Measurements from ENCODE around the gene SLC35D2.

The SLC35D2 gene

GRCh38 chr9:96383165-96383942 is at the start of gene SLC35D2:
TSS of gene SLC35D2 (minus strand) at chr9:96383711. CDS start at chr9:96383634, 77 bp downstream.
- DNase-seq (ENCODE audit: insufficient read length, low spot score) (peak; percentile 62), FAIRE-seq (no peak)

DNA sequence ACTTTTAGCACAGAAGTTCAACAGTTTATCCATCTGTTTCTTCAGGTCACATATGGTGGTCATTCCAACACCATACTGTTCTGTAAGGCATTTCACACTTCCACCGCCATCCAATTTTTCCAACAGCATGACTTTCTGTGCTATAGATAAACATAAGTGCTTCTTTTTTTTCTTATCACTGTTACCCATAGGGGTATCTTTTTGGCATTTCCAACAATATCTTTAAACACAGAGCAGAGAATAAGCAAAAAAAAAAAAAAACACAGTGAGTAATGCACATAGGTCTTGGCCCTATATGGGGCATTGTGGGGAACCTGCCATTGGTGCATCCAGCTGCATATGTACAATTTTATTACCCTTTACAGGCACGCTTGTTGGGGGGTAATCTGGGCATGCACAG is 46.9 kb upstream of the SLC35D2 start:
- no peak for FAIRE-seq
- no peak for DNase-seq (ENCODE audit: insufficient read length, low spot score)

DNA sequence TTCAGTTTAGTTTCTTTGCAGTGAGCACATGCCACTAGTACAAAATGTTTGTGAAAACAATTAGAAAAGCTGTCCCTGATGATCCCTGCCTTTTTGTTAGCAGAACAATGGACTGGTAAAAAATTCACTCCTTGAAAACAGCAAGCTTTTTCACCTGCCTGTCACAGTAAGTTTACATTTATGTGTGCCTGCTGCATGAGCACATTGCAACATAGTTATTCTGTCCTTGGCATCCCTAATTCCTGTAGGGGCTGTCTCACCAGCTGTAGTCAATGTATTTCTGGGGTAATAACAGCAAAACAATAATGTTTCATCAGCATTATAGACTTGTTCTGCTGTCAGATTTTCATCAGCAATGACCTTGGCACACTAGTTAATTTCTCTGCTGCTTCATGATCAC is 46.2 kb upstream of the SLC35D2 start:
- DNase-seq (ENCODE audit: insufficient read length, low spot score), result no peak
- no peak for FAIRE-seq

DNA sequence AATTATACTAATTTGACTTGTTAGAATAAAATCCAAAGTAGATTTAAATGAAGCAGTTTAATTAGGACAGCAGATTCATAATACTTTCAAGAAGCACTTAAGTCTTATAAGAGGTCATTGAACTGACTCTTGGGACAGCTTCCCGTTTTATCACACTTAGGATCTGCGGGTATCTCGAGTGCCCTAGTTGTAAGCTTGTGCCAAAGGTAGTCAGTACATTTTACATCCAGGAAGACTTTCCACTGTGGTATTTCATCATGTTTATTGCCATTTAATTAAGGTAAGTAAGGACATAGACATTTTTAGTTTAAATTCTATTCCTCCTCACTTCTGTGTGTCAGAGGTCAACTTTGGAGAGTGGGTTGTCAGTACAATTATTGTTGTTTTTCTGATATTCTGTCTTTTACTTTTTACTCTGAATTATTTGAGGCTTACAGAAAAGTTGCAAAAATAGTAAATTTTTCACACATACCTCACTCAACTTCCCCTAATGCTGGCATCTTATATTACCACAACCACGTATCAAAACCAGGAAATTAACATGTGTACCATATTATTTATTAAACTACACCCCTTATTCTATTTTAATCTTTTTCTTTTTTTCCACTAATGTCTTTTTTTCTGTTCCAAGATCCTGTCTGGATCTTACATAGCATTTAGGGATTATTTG is 42.1 kb upstream of the SLC35D2 start:
- DNase-seq (ENCODE audit: insufficient read length, low spot score), result no peak
- FAIRE-seq, result no peak

DNA sequence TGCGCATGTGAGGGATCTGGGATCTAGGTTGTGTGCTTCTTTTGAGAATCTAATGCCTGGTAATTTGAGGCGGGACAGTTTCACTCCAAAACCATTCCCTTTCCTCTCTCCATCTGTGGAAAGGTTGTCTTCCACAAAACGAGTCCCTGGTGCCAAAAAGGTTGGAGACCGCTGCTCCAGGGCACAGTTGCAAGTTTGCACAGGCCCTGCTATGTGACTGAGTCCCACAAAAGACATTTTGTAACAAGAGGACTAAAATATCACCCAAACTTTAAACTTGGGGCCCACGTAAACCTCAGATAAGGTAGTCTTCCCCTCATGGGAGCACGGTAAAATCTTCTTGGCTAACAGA is 40.5 kb upstream of the SLC35D2 start:
- DNase-seq (ENCODE audit: insufficient read length, low spot score), result no peak
- no peak for FAIRE-seq

DNA sequence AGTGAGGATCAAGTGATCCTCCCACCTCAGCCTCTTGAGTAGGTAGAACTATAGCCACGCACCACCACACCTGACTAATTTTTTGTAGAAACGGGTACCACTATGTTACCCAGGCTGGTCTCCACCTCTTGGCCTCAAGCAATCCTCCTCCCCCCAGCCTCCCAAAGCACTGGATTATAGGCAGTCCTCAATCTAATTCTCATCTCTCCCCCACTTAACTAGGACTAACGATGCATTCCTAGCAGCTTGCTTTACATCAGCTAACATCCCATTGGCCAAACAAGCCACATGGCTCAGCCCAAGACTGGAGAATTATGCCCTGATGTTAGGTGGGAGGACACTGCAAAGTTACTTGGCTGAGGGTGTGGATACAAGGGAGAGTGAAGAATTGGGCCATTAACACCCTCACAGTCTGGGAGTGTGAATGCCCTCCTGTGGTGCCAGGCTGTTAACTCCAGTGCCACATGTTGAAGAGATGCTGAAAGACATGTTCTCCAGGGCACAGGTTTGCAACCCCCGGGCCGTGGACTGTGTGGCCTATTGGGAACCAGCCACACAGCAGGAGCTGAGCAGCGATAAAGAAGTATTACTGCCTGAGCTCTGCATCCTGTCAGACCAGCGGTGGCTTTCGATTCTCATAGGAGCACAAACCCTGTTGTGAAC is 39.9 kb upstream of the SLC35D2 start:
- no peak for DNase-seq (ENCODE audit: insufficient read length, low spot score)
- FAIRE-seq, result no peak

DNA sequence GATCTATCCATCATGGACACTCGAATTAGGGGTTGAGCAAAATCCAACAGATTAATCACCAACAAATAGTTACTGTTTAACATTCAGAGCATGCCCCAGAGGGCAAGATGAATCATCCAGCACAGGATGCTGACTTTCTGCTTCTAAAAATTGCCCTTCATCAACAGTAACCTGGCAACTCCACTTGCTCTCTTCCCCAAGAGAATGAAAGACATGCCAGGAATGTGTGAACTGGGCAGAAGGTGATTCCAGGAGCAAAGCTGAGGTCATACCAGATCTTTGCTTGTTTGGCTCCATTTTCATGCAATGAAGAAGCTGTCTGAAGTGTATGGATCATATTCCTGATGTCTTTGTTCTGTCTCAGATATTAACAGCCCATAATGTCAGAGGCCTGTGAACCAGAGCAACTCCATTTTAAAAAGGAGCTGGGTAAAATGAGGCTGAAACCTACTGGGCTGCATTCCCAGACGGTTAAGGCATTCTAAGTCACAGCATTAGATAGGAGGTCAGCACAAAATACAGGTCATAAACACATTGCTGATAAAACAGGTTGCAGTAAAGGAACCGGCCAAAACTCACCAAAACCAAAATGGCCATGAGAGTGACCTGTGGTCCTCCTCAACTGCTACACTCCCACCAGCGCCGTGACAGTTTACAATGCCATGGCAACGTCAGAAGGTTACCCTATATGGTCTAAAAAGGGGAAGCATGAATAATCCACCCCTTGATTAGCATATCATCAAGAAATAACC is 37.1 kb upstream of the SLC35D2 start:
- FAIRE-seq (no peak), DNase-seq (ENCODE audit: insufficient read length, low spot score) (peak; percentile 71)

DNA sequence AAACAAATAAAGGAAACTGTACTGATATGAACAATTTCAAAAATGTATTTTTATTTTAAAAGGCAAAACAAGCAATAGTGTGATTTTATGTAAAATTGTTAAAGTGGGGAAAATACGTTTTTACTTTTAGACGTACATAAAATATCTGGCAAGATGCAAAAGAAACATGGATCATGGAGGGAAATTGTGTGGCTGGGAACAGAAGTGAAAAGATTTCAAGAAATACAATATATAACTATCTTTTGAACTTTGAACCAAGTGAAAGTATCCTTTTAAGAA is 36.1 kb upstream of the SLC35D2 start:
- DNase-seq (ENCODE audit: insufficient read length, low spot score) (no peak), FAIRE-seq (no peak)

DNA sequence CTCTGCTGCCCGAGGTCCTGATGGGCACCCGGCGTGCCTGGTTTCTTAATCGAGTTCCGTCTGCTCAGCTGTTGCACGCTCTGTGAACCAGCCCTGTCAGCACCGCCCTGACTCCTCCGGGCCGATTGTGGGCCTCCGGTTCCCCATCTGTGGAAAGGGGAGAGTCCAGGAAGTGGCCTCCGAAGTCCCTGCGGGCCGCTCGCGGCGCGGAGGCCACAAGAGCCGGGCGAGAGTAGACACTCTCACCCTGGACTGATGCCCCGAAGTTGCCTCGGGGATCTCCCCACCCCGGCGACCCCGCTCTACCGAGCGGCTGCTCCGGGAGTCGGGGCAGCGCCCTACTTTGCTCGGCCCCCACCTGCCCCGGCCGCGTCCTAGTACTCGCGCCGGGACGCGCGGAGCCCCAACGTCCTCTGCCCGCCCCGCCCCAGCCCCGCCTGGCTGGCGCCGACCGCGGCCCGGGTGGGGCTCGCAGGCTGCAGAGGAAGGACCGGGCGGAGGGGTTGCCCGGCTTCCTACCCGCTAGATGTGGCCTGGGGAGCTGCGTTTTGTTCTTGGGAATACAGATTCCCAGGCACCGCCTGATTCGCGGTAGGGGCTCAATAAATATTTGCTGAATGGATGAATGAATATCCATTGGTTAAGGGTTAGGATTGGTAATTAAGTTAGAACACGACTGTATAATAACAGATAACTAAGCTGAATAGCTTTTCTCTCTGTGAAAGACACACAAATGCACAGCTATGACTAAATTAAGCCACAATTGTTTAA is 35.6 kb upstream of the SLC35D2 start:
- no peak for FAIRE-seq
- DNase-seq (ENCODE audit: insufficient read length, low spot score), result peak; percentile 22

DNA sequence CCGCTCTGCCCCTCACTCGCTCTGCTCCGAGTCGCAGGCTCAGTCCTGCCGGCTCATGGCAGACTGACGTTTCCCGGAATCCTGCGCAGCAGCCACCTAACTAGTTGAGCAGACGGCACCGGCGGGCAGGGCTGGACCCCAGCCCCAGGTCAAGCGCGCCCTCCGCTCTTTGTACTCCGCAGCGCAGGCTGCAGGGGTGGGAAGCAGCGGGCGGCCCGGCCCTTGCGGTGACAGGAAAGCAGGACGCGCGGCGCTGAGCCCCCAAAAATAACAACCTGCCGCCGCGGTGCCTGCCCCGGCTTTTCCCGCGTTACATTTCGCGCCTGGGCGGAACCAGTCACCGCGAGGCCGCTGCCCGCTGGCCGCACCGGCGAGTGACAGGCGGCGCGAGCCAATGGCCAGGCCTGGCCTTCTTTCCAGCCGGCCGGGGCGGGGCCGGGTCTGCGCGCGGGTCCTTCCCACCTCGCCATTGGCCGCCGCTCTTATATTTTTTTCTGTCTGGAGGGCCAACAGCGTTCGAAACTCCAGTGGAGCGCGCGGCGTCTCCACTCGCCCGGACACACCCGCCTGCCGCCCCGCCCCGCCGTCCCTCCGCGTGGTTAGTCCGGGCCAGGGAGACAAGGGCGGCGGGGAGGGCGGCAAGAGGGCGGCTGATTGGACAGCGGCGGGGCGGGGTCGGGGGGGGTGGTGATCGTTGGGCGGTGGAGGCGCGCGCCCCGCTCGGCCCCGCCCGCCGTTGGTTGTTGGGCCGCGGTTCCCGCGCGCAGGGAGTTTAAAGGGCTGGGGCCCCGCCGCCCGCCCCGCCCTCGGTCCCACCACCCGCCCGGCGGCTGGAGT is 34.8 kb upstream of the SLC35D2 start, which contains the start of gene ZNF367:
TSS of gene ZNF367 (minus strand) at position 288 of the 837 bp plus-strand sequence. CDS start 338 bp downstream, outside the sequence.
- DNase-seq (ENCODE audit: insufficient read length, low spot score) (peak; percentile 86), FAIRE-seq (peak; percentile 55)

GRCh38 chr9:96417661-96418082 is 34.2 kb upstream of the SLC35D2 start:
- no peak for DNase-seq (ENCODE audit: insufficient read length, low spot score)
- FAIRE-seq, result no peak

GRCh38 chr9:96417051-96417586 is 33.6 kb upstream of the SLC35D2 start:
- FAIRE-seq, result no peak
- DNase-seq (ENCODE audit: insufficient read length, low spot score), result peak; percentile 72

DNA sequence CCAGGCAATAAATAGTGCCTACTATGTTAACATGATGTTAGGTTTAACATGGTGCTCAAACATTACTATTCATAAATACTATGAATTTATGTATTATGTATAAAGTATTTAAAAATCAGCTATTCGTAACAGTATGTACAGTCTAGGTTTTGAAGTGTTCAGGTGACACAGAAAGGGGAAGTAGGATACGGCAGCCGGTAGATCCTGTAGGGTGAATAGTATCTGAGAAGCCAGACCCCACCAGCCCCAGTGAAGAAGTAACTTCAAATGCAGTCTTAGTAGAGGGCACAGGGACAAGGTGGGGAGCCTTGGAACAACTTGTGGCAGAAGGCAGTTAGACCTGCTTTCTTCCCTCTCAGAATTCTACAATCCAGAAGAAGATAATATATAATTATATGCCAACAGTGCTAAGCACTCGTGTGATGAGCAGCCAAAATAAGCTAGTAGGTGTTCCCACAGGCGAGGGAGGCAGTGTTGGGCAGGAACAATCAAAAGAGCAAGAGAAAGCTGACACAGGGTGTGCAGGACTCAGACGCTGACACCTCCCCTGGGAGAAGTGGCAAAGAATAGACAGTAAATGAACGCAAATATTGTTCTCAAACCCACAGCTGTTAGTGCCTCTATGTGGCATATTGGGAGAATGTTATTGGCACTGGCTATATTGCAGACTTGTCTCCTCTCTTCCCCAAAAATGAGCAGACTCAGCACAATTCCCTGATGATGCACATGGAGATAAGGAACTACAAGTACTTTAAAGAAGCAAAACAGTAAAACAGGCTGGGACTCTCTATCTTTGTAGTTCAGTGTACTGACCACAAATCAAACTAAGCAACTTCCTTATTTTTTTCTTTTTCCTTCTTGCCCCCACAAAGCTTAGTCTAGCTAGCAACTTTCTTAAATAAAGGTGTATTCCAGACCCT is 30.1 kb upstream of the SLC35D2 start:
- no peak for FAIRE-seq
- no peak for DNase-seq (ENCODE audit: insufficient read length, low spot score)

DNA sequence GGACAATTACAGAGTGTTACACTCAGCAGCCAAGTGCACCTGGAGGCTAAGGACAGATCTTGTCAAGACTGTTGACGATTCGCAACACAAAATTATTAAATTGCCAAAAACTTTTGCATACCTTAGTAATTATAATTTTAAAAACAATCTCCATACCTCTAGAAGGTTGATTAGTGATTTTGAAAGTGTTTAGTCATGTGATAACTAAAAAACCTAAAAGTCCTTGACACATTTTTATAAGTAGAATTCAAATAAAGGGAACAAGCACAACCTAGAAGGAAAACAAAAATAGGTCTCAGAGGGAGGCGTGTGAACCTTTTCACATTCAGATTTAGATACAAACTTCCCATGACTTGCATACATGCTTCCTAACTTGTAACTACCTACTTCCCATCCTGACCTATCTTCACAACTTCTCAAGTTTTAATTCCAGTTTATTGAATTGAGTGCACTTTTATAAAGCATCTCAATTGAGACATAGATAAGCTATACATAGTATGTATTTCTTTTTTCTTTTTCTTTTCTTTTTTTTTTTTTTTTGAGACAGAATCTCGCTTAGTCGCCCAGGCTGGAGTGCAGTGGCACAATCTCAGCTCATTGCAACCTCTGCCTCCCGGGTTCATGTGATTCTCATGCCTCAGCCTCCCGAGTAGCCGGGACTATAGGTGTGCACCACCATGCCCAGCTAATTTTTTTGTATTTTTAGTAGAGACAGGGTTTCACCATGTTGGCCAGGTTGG is 28.8 kb upstream of the SLC35D2 start:
- DNase-seq (ENCODE audit: insufficient read length, low spot score), result no peak
- FAIRE-seq, result no peak

GRCh38 chr9:96411129-96411838 is 27.8 kb upstream of the SLC35D2 start:
- FAIRE-seq, result no peak
- DNase-seq (ENCODE audit: insufficient read length, low spot score), result no peak

GRCh38 chr9:96408409-96409280 is 25.1 kb upstream of the SLC35D2 start:
- DNase-seq (ENCODE audit: insufficient read length, low spot score) (no peak), FAIRE-seq (no peak)

Measured in HTR-8/SVneo (cell line).